Thoracic aorta (tissue), 2 donors: Measurements from ENCODE around the gene FJX1. TPM values are rescaled to one million over a fixed set of nuclear protein-coding genes. Genes with fewer than 3 reads are reported as not detected.
A peak's percentile ranks its signal among the peaks of the same experiment; 100 is the strongest.

Source experiments
- ATAC-seq: fragments of 150-250 bp; one replicate; pipeline ENCODE4 v1.8.0; 2017; ENCODE audit warnings: low read depth; ENCODE audit not compliant: insufficient number of reproducible peaks, low FRiP score
- DNase-seq: peaks from one replicate; pipeline ENCODE4 v3.0.0-alpha.2; 2020; ENCODE audit warnings: low spot score
- H3K27ac ChIP-seq, 2 donors: fragments of 200-600 bp; sonication (generic); 1 replicate in 1 of 2; 2 replicates in 1 of 2; pipeline ENCODE4 v1.5.1; 2016; ENCODE audit warnings: mild to moderate bottlenecking in 2 of 2, moderate library complexity in 2 of 2
- H3K27me3 ChIP-seq: fragments of 200-600 bp; sonication (generic); replicated peaks from 2 replicates; pipeline ENCODE4 v1.6.0; 2016; ENCODE audit warnings: mild to moderate bottlenecking; ENCODE audit not compliant: insufficient read depth
- H3K36me3 ChIP-seq: fragments of 200-600 bp; sonication (generic); one replicate; pipeline ENCODE4 v1.5.1; 2016
- H3K4me1 ChIP-seq, 2 donors: fragments of 200-600 bp; sonication (generic); 1 replicate in 1 of 2; 2 replicates in 1 of 2; pipeline versions ENCODE4 v1.5.1 to v1.6.0; 2016; ENCODE audit warnings: low read depth in 2 of 2, mild to moderate bottlenecking in 1 of 2; ENCODE audit not compliant: control insufficient read depth in 1 of 2
- H3K4me3 ChIP-seq: fragments of 200-600 bp; sonication (generic); 2 replicates; pipeline ENCODE4 v1.5.1; 2016; ENCODE audit warnings: mild to moderate bottlenecking
- H3K9me3 ChIP-seq: fragments of 200-600 bp; sonication (generic); 2 replicates; pipeline ENCODE4 v1.5.1; 2016
- CTCF ChIP-seq: fragments of 200-600 bp; sonication (generic); IDR thresholded peaks from one replicate; pipeline ENCODE4 v1.5.1; 2019; ENCODE audit warnings: antibody characterized with exemption
- total RNA-seq, 2 donors: library from RNA; depleted of rRNA; stranded (reverse); fragments of >200 nt; gene quantifications; one replicate each; pipeline versions ENCODE4 v1.1.0 to v1.2.3, GENCODE V29; 2016

FJX1 gene
- total RNA-seq, 2 donors from 2014 or later, result 5.4 to 19.2 TPM

- no peaks in the 10 kb centered on the region for H3K27me3 ChIP-seq
- DNase-seq (no peak), ATAC-seq (peak; percentile 74)
- peaks cover 2 to 8% of the 10 kb centered on the region in 2 donors for H3K4me1 ChIP-seq
- no peak for TF ChIP-seq CTCF
- H3K9me3 ChIP-seq, result no peaks in the 10 kb centered on the region
- no peak overlapping the region for H3K4me3 ChIP-seq
- H3K36me3 ChIP-seq, result no peaks in the 10 kb centered on the region
- H3K27ac ChIP-seq, result no peak overlapping the region
These were observed 11.7 kb downstream of the FJX1 start for GRCh38 chr11:35629914-35630313.

GRCh38 chr11:35631891-35632290 lies 13.6 kb downstream of the FJX1 start:
- peaks cover 2 to 8% of the 10 kb centered on the region in 2 donors for H3K4me1 ChIP-seq
- no peaks in the 10 kb centered on the region for H3K27me3 ChIP-seq
- H3K9me3 ChIP-seq, result no peaks in the 10 kb centered on the region
- no peak for ATAC-seq
- no peak overlapping the region for H3K27ac ChIP-seq
- no peaks in the 10 kb centered on the region for H3K36me3 ChIP-seq
- no peak for TF ChIP-seq CTCF
- H3K4me3 ChIP-seq, result no peak overlapping the region
- DNase-seq, result no peak

GRCh38 chr11:35632301-35632700 lies 14.0 kb downstream of the FJX1 start:
- no peak for ATAC-seq
- Histone ChIP-seq H3K9me3 (no peaks in the 10 kb centered on the region), H3K27ac (no peak overlapping the region), H3K27me3 (no peaks in the 10 kb centered on the region), H3K36me3 (no peaks in the 10 kb centered on the region), H3K4me1 (peaks cover 2 to 8% of the 10 kb centered on the region in 2 donors), H3K4me3 (no peak overlapping the region)
- no peak for DNase-seq
- TF ChIP-seq CTCF, result no peak

GRCh38 chr11:35633827-35634423 lies 15.7 kb downstream of the FJX1 start:
- no peaks in the 10 kb centered on the region for H3K9me3 ChIP-seq

GRCh38 chr11:35635933-35636332 lies 17.7 kb downstream of the FJX1 start:
- no peaks in the 10 kb centered on the region for H3K27me3 ChIP-seq
- H3K4me3 ChIP-seq, result no peak overlapping the region
- ATAC-seq (no peak), DNase-seq (no peak)
- no peak overlapping the region for H3K27ac ChIP-seq
- H3K4me1 ChIP-seq, result no peaks in the 10 kb centered on the region
- no peaks in the 10 kb centered on the region for H3K36me3 ChIP-seq
- no peaks in the 10 kb centered on the region for H3K9me3 ChIP-seq
- TF ChIP-seq CTCF, result no peak

More at GRCh38 chr11:35633827-35634423, 15.7 kb downstream of the FJX1 start:
- no peak for DNase-seq
- H3K27ac ChIP-seq, result no peak overlapping the region
- no peak for TF ChIP-seq CTCF
- H3K4me1 ChIP-seq, result peaks cover 2 to 8% of the 10 kb centered on the region in 2 donors
- ATAC-seq, result no peak
- H3K27me3 ChIP-seq, result no peaks in the 10 kb centered on the region
- H3K4me3 ChIP-seq, result no peak overlapping the region
- no peaks in the 10 kb centered on the region for H3K36me3 ChIP-seq
